ENCODE results near the gene PHLDA1. TPM values are rescaled to one million over a fixed set of nuclear protein-coding genes. Genes with fewer than 3 reads are reported as not detected.
"Not testable (repeated sequence)": the region's sequence is repeated elsewhere in the genome, so short reads cannot be mapped to it uniquely, and the experiment has no call there.

The PHLDA1 gene
- total and polyA plus RNA-seq, 4 donors: 27.0 to 61.5 (median 49.0) TPM

GRCh38 chr12:75994069-75994740 lies 37.4 kb downstream of the PHLDA1 start:
- Histone ChIP-seq H3K27me3 (ENCODE audit: control insufficient read depth, insufficient read depth, low read length) (no peaks in the 10 kb centered on the region), H3K4me1 (ENCODE audit: control insufficient read depth, insufficient read depth, low read length) (no peaks in the 10 kb centered on the region), H3K9me3 (ENCODE audit: control insufficient read depth, insufficient read depth, low read length) (no peaks in the 10 kb centered on the region), H3K27ac (ENCODE audit: low read depth, low read length) (no peak overlapping the region), H3K36me3 (ENCODE audit: control insufficient read depth, insufficient read depth, low read length) (no peaks in the 10 kb centered on the region), H3K4me3 (ENCODE audit: low read depth, low read length) (no peak overlapping the region)
- no peak for DNase-seq (ENCODE audit: low read depth in 4 of 6, low spot score in 6 of 6)
- WGBS (ENCODE audit: insufficient coverage): 94% methylated on average over 2 of the region's 4 CpGs

GRCh38 chr12:75991753-75992152 lies 39.8 kb downstream of the PHLDA1 start:
- Histone ChIP-seq H3K4me3 (ENCODE audit: low read depth, low read length) (no peak overlapping the region), H3K27me3 (ENCODE audit: control insufficient read depth, insufficient read depth, low read length) (no peaks in the 10 kb centered on the region), H3K9me3 (ENCODE audit: control insufficient read depth, insufficient read depth, low read length) (peaks cover 1% of the 10 kb centered on the region), H3K36me3 (ENCODE audit: control insufficient read depth, insufficient read depth, low read length) (no peaks in the 10 kb centered on the region), H3K4me1 (ENCODE audit: control insufficient read depth, insufficient read depth, low read length) (no peaks in the 10 kb centered on the region), H3K27ac (ENCODE audit: low read depth, low read length) (no peak overlapping the region)
- DNase-seq (ENCODE audit: low read depth in 4 of 6, low spot score in 6 of 6): no peak
- 83% methylated on average over 1 of the region's 5 CpGs for WGBS (ENCODE audit: insufficient coverage)

- WGBS (ENCODE audit: insufficient coverage): 100% methylated on average over 1 of the region's 4 CpGs
- peaks cover 1% of the 10 kb centered on the region for H3K9me3 ChIP-seq (ENCODE audit: control insufficient read depth, insufficient read depth, low read length)
- H3K27me3 ChIP-seq (ENCODE audit: control insufficient read depth, insufficient read depth, low read length): no peaks in the 10 kb centered on the region
- no peaks in the 10 kb centered on the region for H3K4me1 ChIP-seq (ENCODE audit: control insufficient read depth, insufficient read depth, low read length)
- DNase-seq (ENCODE audit: low read depth in 4 of 6, low spot score in 6 of 6): no peak
- H3K27ac ChIP-seq (ENCODE audit: low read depth, low read length): no peak overlapping the region
- H3K4me3 ChIP-seq (ENCODE audit: low read depth, low read length): no peak overlapping the region
- H3K36me3 ChIP-seq (ENCODE audit: control insufficient read depth, insufficient read depth, low read length): no peaks in the 10 kb centered on the region
Measured at GRCh38 chr12:75990189-75990912, 41.2 kb downstream of the PHLDA1 start.

- H3K4me1 ChIP-seq (ENCODE audit: control insufficient read depth, insufficient read depth, low read length); H3K36me3 ChIP-seq (ENCODE audit: control insufficient read depth, insufficient read depth, low read length); H3K9me3 ChIP-seq (ENCODE audit: control insufficient read depth, insufficient read depth, low read length); H3K27ac ChIP-seq (ENCODE audit: low read depth, low read length); DNase-seq (ENCODE audit: low read depth in 4 of 6, low spot score in 6 of 6); H3K4me3 ChIP-seq (ENCODE audit: low read depth, low read length); H3K27me3 ChIP-seq (ENCODE audit: control insufficient read depth, insufficient read depth, low read length): not testable (repeated sequence)
- no CpG with 5 or more reads among the region's 1 CpG for WGBS (ENCODE audit: insufficient coverage)
Measured at GRCh38 chr12:75987709-75988108, 43.9 kb downstream of the PHLDA1 start.

- Histone ChIP-seq H3K4me3 (ENCODE audit: low read depth, low read length) (no peak overlapping the region), H3K36me3 (ENCODE audit: control insufficient read depth, insufficient read depth, low read length) (no peaks in the 10 kb centered on the region), H3K27me3 (ENCODE audit: control insufficient read depth, insufficient read depth, low read length) (no peaks in the 10 kb centered on the region), H3K4me1 (ENCODE audit: control insufficient read depth, insufficient read depth, low read length) (no peaks in the 10 kb centered on the region), H3K27ac (ENCODE audit: low read depth, low read length) (no peak overlapping the region), H3K9me3 (ENCODE audit: control insufficient read depth, insufficient read depth, low read length) (peaks cover 1% of the 10 kb centered on the region)
- peak in 2 of 6 donors; percentile 52 to 62 for DNase-seq (ENCODE audit: low read depth in 4 of 6, low spot score in 6 of 6)
- WGBS (ENCODE audit: insufficient coverage): 0% methylated on average over 1 of the region's 9 CpGs
Measured at GRCh38 chr12:75986001-75986746, 45.4 kb downstream of the PHLDA1 start.

GRCh38 chr12:75985566-75985965 lies 46.0 kb downstream of the PHLDA1 start:
- Histone ChIP-seq H3K4me3 (ENCODE audit: low read depth, low read length) (no peak overlapping the region), H3K27ac (ENCODE audit: low read depth, low read length) (no peak overlapping the region), H3K36me3 (ENCODE audit: control insufficient read depth, insufficient read depth, low read length) (no peaks in the 10 kb centered on the region), H3K4me1 (ENCODE audit: control insufficient read depth, insufficient read depth, low read length) (no peaks in the 10 kb centered on the region), H3K9me3 (ENCODE audit: control insufficient read depth, insufficient read depth, low read length) (peaks cover 1% of the 10 kb centered on the region), H3K27me3 (ENCODE audit: control insufficient read depth, insufficient read depth, low read length) (no peaks in the 10 kb centered on the region)
- DNase-seq (ENCODE audit: low read depth in 4 of 6, low spot score in 6 of 6): no peak
- whole genome bisulfite sequencing (ENCODE audit: insufficient coverage): no CpG with 5 or more reads among the region's 5 CpGs

GRCh38 chr12:75984577-75985182 lies 46.9 kb downstream of the PHLDA1 start:
- Histone ChIP-seq H3K4me1 (ENCODE audit: control insufficient read depth, insufficient read depth, low read length) (no peaks in the 10 kb centered on the region), H3K4me3 (ENCODE audit: low read depth, low read length) (no peak overlapping the region), H3K27ac (ENCODE audit: low read depth, low read length) (no peak overlapping the region), H3K9me3 (ENCODE audit: control insufficient read depth, insufficient read depth, low read length) (peaks cover 1% of the 10 kb centered on the region), H3K27me3 (ENCODE audit: control insufficient read depth, insufficient read depth, low read length) (no peaks in the 10 kb centered on the region), H3K36me3 (ENCODE audit: control insufficient read depth, insufficient read depth, low read length) (no peaks in the 10 kb centered on the region)
- no peak for DNase-seq (ENCODE audit: low read depth in 4 of 6, low spot score in 6 of 6)
- WGBS (ENCODE audit: insufficient coverage): 100% methylated on average over 2 of the region's 7 CpGs

GRCh38 chr12:75983851-75984250 lies 47.7 kb downstream of the PHLDA1 start:
- WGBS (ENCODE audit: insufficient coverage): 100% methylated on average over 3 of the region's 4 CpGs
- DNase-seq (ENCODE audit: low read depth in 4 of 6, low spot score in 6 of 6); H3K27me3 ChIP-seq (ENCODE audit: control insufficient read depth, insufficient read depth, low read length); H3K36me3 ChIP-seq (ENCODE audit: control insufficient read depth, insufficient read depth, low read length); H3K27ac ChIP-seq (ENCODE audit: low read depth, low read length); H3K4me1 ChIP-seq (ENCODE audit: control insufficient read depth, insufficient read depth, low read length); H3K4me3 ChIP-seq (ENCODE audit: low read depth, low read length); H3K9me3 ChIP-seq (ENCODE audit: control insufficient read depth, insufficient read depth, low read length): not testable (repeated sequence)

GRCh38 chr12:75982979-75983660 lies 48.5 kb downstream of the PHLDA1 start:
- 66% methylated on average over 3 of the region's 5 CpGs for WGBS (ENCODE audit: insufficient coverage)
- DNase-seq (ENCODE audit: low read depth in 4 of 6, low spot score in 6 of 6): no peak
- Histone ChIP-seq H3K4me3 (ENCODE audit: low read depth, low read length) (no peak overlapping the region), H3K27me3 (ENCODE audit: control insufficient read depth, insufficient read depth, low read length) (no peaks in the 10 kb centered on the region), H3K4me1 (ENCODE audit: control insufficient read depth, insufficient read depth, low read length) (no peaks in the 10 kb centered on the region), H3K27ac (ENCODE audit: low read depth, low read length) (no peak overlapping the region), H3K9me3 (ENCODE audit: control insufficient read depth, insufficient read depth, low read length) (peaks cover 1% of the 10 kb centered on the region), H3K36me3 (ENCODE audit: control insufficient read depth, insufficient read depth, low read length) (no peaks in the 10 kb centered on the region)
